GM18520 (cell line): Measurements from ENCODE around the gene KAT2B.

Experiments used
- ATAC-seq: cut with Tn5 transposase; IDR thresholded peaks from one replicate; pipeline ENCODE4 v1.9.1; 2021; ENCODE audit not compliant: unreplicated experiment

Gene KAT2B

GRCh38 chr3:20095470-20095869 lies 55.2 kb downstream of the KAT2B start:
- no peak for ATAC-seq

- no peak for ATAC-seq
Measured at GRCh38 chr3:20096135-20096685, 56.0 kb downstream of the KAT2B start.

- ATAC-seq: no peak
Measured at GRCh38 chr3:20097015-20097414, 56.8 kb downstream of the KAT2B start.

GRCh38 chr3:20099060-20099459 lies 58.8 kb downstream of the KAT2B start:
- no peak for ATAC-seq

- ATAC-seq: no peak
Measured at GRCh38 chr3:20100151-20100550, 59.9 kb downstream of the KAT2B start.

- no peak for ATAC-seq
Measured at GRCh38 chr3:20101041-20101440, 60.8 kb downstream of the KAT2B start.

- no peak for ATAC-seq
Measured at GRCh38 chr3:20103731-20104130, 63.5 kb downstream of the KAT2B start.

- peak; percentile 75 for ATAC-seq
Measured at GRCh38 chr3:20104167-20104661, 64.0 kb downstream of the KAT2B start.

GRCh38 chr3:20105513-20106280 lies 65.5 kb downstream of the KAT2B start:
- ATAC-seq: no peak

- no peak for ATAC-seq
Measured at GRCh38 chr3:20107722-20108121, 67.5 kb downstream of the KAT2B start.

- ATAC-seq: no peak
Measured at GRCh38 chr3:20108869-20109268, 68.6 kb downstream of the KAT2B start.

- ATAC-seq: no peak
Measured at GRCh38 chr3:20110826-20111225, 70.6 kb downstream of the KAT2B start.

- ATAC-seq: no peak
Measured at GRCh38 chr3:20111836-20112235, 71.6 kb downstream of the KAT2B start.

- no peak for ATAC-seq
Measured at GRCh38 chr3:20121088-20121487, 80.8 kb downstream of the KAT2B start.

GRCh38 chr3:20123131-20123652 lies 82.9 kb downstream of the KAT2B start:
- ATAC-seq: no peak

GRCh38 chr3:20125289-20125688 lies 85.0 kb downstream of the KAT2B start:
- no peak for ATAC-seq

GRCh38 chr3:20125897-20126296 lies 85.7 kb downstream of the KAT2B start:
- peak; percentile 100 for ATAC-seq

- ATAC-seq: no peak
Measured at GRCh38 chr3:20128358-20128757, 88.1 kb downstream of the KAT2B start.

GRCh38 chr3:20130106-20130505 lies 89.9 kb downstream of the KAT2B start:
- no peak for ATAC-seq

- no peak for ATAC-seq
Measured at GRCh38 chr3:20136231-20136630, 96.0 kb downstream of the KAT2B start.

GRCh38 chr3:20137647-20138046 lies 97.4 kb downstream of the KAT2B start:
- ATAC-seq: no peak

GRCh38 chr3:20140881-20141280 lies 100.6 kb downstream of the KAT2B start:
- no peak for ATAC-seq
